H1 (cell line): Measurements from ENCODE around the gene HOTAIR. TPM values are rescaled to one million over a fixed set of nuclear protein-coding genes. Genes with fewer than 3 reads are reported as not detected.

Experiments used
- CTCF ChIA-PET: fragments of 300-600 bp; sonication (Branson Sonifier 250); formaldehyde crosslinking; loops from one replicate; lab custom pipeline; 2021; ENCODE audit not compliant: partially characterized antibody; lab: Charles Lee
- POLR2A ChIA-PET: fragments of 300-600 bp; sonication (Branson Sonifier 250); formaldehyde crosslinking; loops from one replicate; lab custom pipeline; 2021; ENCODE audit warnings: inconsistent platforms; ENCODE audit not compliant: partially characterized antibody; lab: Charles Lee
- DNase-seq, 2 experiments: peaks; one replicate each; pipeline versions ENCODE4 v3.0.0 to v3.0.0-alpha.2; 2010 to 2022; ENCODE audit warnings: low spot score in 2 of 2, low read depth in 1 of 2, mixed read lengths in 1 of 2
- FAIRE-seq: peaks from 2 replicates; lab custom pipeline; 2011; peaks lifted over from hg19 to GRCh38; lab: Jason Lieb, UNC
- H2AFZ ChIP-seq: 2 replicates; pipeline ENCODE4 v1.8.1; 2012; ENCODE audit warnings: low read length, inconsistent platforms
- H2AK5ac ChIP-seq: 2 replicates; pipeline ENCODE4 v1.6.1; 2013; ENCODE audit warnings: low read depth, low read length
- H2BK120ac ChIP-seq: replicated peaks from 2 replicates; pipeline ENCODE3; 2013; ENCODE audit warnings: low read depth, low read length, inconsistent platforms
- H2BK12ac ChIP-seq: 2 replicates; pipeline ENCODE4 v1.6.1; 2013; ENCODE audit warnings: low read depth, low read length
- H2BK15ac ChIP-seq: 2 replicates; pipeline ENCODE4 v1.6.1; 2013; ENCODE audit warnings: low read length
- H2BK20ac ChIP-seq: 2 replicates; pipeline ENCODE4 v1.6.1; 2013; ENCODE audit warnings: low read length
- H2BK5ac ChIP-seq: 2 replicates; pipeline ENCODE4 v1.6.1; 2013; ENCODE audit warnings: low read depth, low read length
- H3K14ac ChIP-seq: 2 replicates; pipeline ENCODE4 v1.6.1; 2013; ENCODE audit warnings: inconsistent platforms; ENCODE audit not compliant: insufficient read length
- H3K18ac ChIP-seq: 2 replicates; pipeline ENCODE4 v1.6.1; 2013; ENCODE audit warnings: low read length; ENCODE audit errors: extremely low read depth
- H3K23ac ChIP-seq: 2 replicates; pipeline ENCODE4 v1.6.1; 2013; ENCODE audit warnings: inconsistent platforms; ENCODE audit not compliant: insufficient read length
- H3K23me2 ChIP-seq: 2 replicates; pipeline ENCODE4 v1.6.1; 2013; ENCODE audit warnings: low read depth, low read length
- H3K27ac ChIP-seq: 2 replicates; pipeline ENCODE4 v1.6.1; 2011; ENCODE audit warnings: low read depth, low read length, inconsistent platforms
- H3K27me3 ChIP-seq, 4 experiments: replicated peaks in 1 of 4; 1 replicate in 1 of 4; 2 replicates in 3 of 4; pipeline versions ENCODE4 v1.6.1 to v1.8.1; 2011 to 2013; ENCODE audit warnings: low read length in 3 of 4, mild to moderate bottlenecking in 3 of 4, inconsistent platforms in 2 of 4, mixed read lengths in 2 of 4, moderate library complexity in 1 of 4; ENCODE audit not compliant: control insufficient read depth in 3 of 4, insufficient read depth in 3 of 4; ENCODE audit errors: extremely low read depth in 1 of 4
- H3K36me3 ChIP-seq, 4 experiments: 2 replicates each; pipeline versions ENCODE4 v1.6.1 to v1.8.1; 2011 to 2013; ENCODE audit warnings: mild to moderate bottlenecking in 4 of 4, low read length in 3 of 4, moderate library complexity in 2 of 4, control low read depth in 1 of 4, inconsistent platforms in 1 of 4; ENCODE audit not compliant: insufficient read depth in 4 of 4, control insufficient read depth in 2 of 4
- H3K4ac ChIP-seq: replicated peaks from 2 replicates; pipeline ENCODE3; 2013; ENCODE audit warnings: low read length, low read depth, mixed read lengths, inconsistent platforms; ENCODE audit not compliant: insufficient read length
- H3K4me1 ChIP-seq, 4 experiments: replicated peaks in 1 of 4; 1 replicate in 1 of 4; 2 replicates in 3 of 4; pipeline versions ENCODE4 v1.6.1 to v1.8.1; 2011 to 2013; ENCODE audit warnings: low read length in 3 of 4, inconsistent platforms in 2 of 4, mixed read lengths in 1 of 4; ENCODE audit not compliant: insufficient read depth in 4 of 4, control insufficient read depth in 3 of 4
- H3K4me2 ChIP-seq, 2 experiments: 2 replicates each; pipeline versions ENCODE4 v1.6.1 to v1.8.1; 2011 to 2013; ENCODE audit warnings: low read depth in 2 of 2, low read length in 2 of 2, control low read depth in 1 of 2, inconsistent platforms in 1 of 2, mild to moderate bottlenecking in 1 of 2; ENCODE audit not compliant: insufficient read depth in 1 of 2
- H3K4me3 ChIP-seq, 4 experiments: fragments of 200-600, 300-600 bp in 1 of 4; sonication (generic), shearing (Covaris generic), sonication (Bioruptor Twin) in 1 of 4; 2 replicates each; pipeline versions ENCODE4 v1.5.1 to v1.8.1; 2011 to 2016; ENCODE audit warnings: low read length in 4 of 4, low read depth in 3 of 4, control low read depth in 2 of 4, inconsistent platforms in 2 of 4, mild to moderate bottlenecking in 2 of 4, mixed read lengths in 1 of 4, moderate library complexity in 1 of 4; ENCODE audit not compliant: insufficient read depth in 2 of 4; ENCODE audit errors: extremely low read depth in 1 of 4
- H3K56ac ChIP-seq: replicated peaks from 2 replicates; pipeline ENCODE3; 2013; ENCODE audit warnings: low read depth, mild to moderate bottlenecking, mixed read lengths, low read length, inconsistent platforms; ENCODE audit not compliant: insufficient read length
- H3K79me1 ChIP-seq: 2 replicates; pipeline ENCODE4 v1.6.1; 2013; ENCODE audit warnings: low read depth, low read length, control low read depth
- H3K79me2 ChIP-seq, 2 experiments: 2 replicates each; pipeline versions ENCODE4 v1.6.1 to v1.8.1; 2012 to 2013; ENCODE audit warnings: low read length in 2 of 2, mild to moderate bottlenecking in 2 of 2, inconsistent platforms in 1 of 2; ENCODE audit not compliant: insufficient read depth in 2 of 2, control insufficient read depth in 1 of 2
- H3K9ac ChIP-seq, 4 experiments: replicated peaks in 1 of 4; 1 replicate in 1 of 4; 2 replicates in 3 of 4; pipeline versions ENCODE4 v1.6.1 to v1.8.1; 2011 to 2013; ENCODE audit warnings: low read depth in 3 of 4, low read length in 3 of 4, control low read depth in 2 of 4, mild to moderate bottlenecking in 2 of 4, moderate library complexity in 2 of 4, inconsistent platforms in 1 of 4; ENCODE audit errors: extremely low read depth in 1 of 4
- H3K9me3 ChIP-seq, 2 experiments: 2 replicates each; pipeline versions ENCODE4 v1.6.1 to v1.8.1; 2012 to 2013; ENCODE audit warnings: mild to moderate bottlenecking in 2 of 2, moderate library complexity in 2 of 2, control low read depth in 1 of 2, inconsistent platforms in 1 of 2, low read depth in 1 of 2, low read length in 1 of 2, mixed read lengths in 1 of 2; ENCODE audit not compliant: insufficient read depth in 2 of 2
- H4K20me1 ChIP-seq, 2 experiments: replicated peaks in 1 of 2; 2 replicates each; pipeline versions ENCODE3 to v1.8.1; 2011 to 2013; ENCODE audit warnings: inconsistent platforms in 2 of 2, low read length in 2 of 2, mild to moderate bottlenecking in 1 of 2; ENCODE audit not compliant: insufficient read depth in 2 of 2, control insufficient read depth in 1 of 2
- H4K5ac ChIP-seq: 2 replicates; pipeline ENCODE4 v1.6.1; 2013; ENCODE audit warnings: low read length, low read depth, mixed read lengths, inconsistent platforms; ENCODE audit not compliant: insufficient read length
- H4K8ac ChIP-seq: 2 replicates; pipeline ENCODE4 v1.8.0; 2013; ENCODE audit warnings: mild to moderate bottlenecking, moderate library complexity, low read length, inconsistent platforms; ENCODE audit not compliant: insufficient read depth; ENCODE audit errors: extremely low read depth
- H4K91ac ChIP-seq: replicated peaks from 2 replicates; pipeline ENCODE3; 2013; ENCODE audit warnings: low read length, mixed read lengths, inconsistent platforms; ENCODE audit not compliant: insufficient read length
- RNF2 ChIP-seq: fragments of 200-900, 300-1000 bp; sonication (generic); IDR thresholded peaks from 2 replicates; pipeline ENCODE4 v1.7.1; 2016; ENCODE audit warnings: borderline replicate concordance, low read depth, mild to moderate bottlenecking, antibody characterized with exemption, low read length; ENCODE audit not compliant: poor library complexity, severe bottlenecking; ENCODE audit errors: missing control alignments
- TAF1 ChIP-seq: IDR thresholded peaks from 2 replicates; pipeline ENCODE4 v1.6.1; 2011; ENCODE audit warnings: mild to moderate bottlenecking, low read depth, low read length
- WGBS, 2 experiments: shearing (Covaris generic) in 1 of 2; methylation state at CpG; one replicate each; pipeline versions ENCODE4 v1.1.6 to v1.1.7; 2013 to 2015; ENCODE audit warnings: low lambda C conversion rate in 2 of 2, mixed read lengths in 2 of 2, inconsistent platforms in 1 of 2, low coverage in 1 of 2, missing lambda C conversion rate in 1 of 2; ENCODE audit not compliant: insufficient replicate concordance in 2 of 2, insufficient coverage in 1 of 2, insufficient read length in 1 of 2; ENCODE audit errors: extremely low coverage in 1 of 2, missing lambda C conversion rate in 1 of 2; 5-methylcytosine and 5-hydroxymethylcytosine counted together
- polyA plus RNA-seq, 7 experiments: library from polyadenylated mRNA; depleted of rRNA in 3 of 7; stranded (reverse) in 5 of 7; unstranded in 2 of 7; fragments of >200 nt in 5 of 7; fragments of 200-250 nt in 2 of 7; gene quantifications; 1 replicate in 5 of 7; 2 replicates in 1 of 7; 4 replicates in 1 of 7; pipeline versions ENCODE4 v1.2.1 to v1.2.3, GENCODE V29; 2011 to 2013; ENCODE audit warnings: missing spikeins in 2 of 7, mixed read lengths in 2 of 7
- total RNA-seq: library from RNA; stranded (reverse); fragmentation: NEBNext Ultra II Directional; extraction: Animal tissue kit (Norgen Biotek cat#: 25700); gene quantifications from 2 replicates; pipeline ENCODE4 v1.2.1, GENCODE V29; 2021

The HOTAIR gene
- total and polyA plus RNA-seq, 2 of the 8 experiments (the other 6 are each of a cell fraction or from before 2014, with no cell fraction given), result not detected

- Histone ChIP-seq H2BK12ac (no peak overlapping the region), H2BK120ac (no peak overlapping the region), H3K27me3 (peaks cover 96 to 100% (median 98%) of the 10 kb centered on the region in 4 experiments), H3K9me3 (no peaks in the 10 kb centered on the region), H3K4ac (no peak overlapping the region), H2AFZ (no peak overlapping the region), H4K91ac (no peak overlapping the region), H2BK5ac (no peak overlapping the region), H3K4me3 (no peak overlapping the region), H4K5ac (no peak overlapping the region), H2AK5ac (no peak overlapping the region), H3K4me2 (no peak overlapping the region), H4K20me1 (peaks cover 0 to 40% of the 10 kb centered on the region in 2 experiments), H3K56ac (no peak overlapping the region), H3K27ac (no peak overlapping the region), H3K14ac (no peak overlapping the region), H3K23me2 (no peaks in the 10 kb centered on the region), H3K18ac (no peak overlapping the region), H3K79me2 (no peaks in the 10 kb centered on the region), H3K9ac (no peak overlapping the region), H3K79me1 (no peaks in the 10 kb centered on the region), H3K4me1 (peaks cover 0 to 4% (median 0%) of the 10 kb centered on the region in 4 experiments; a peak in 2 of 7 replicates), H2BK20ac (no peak overlapping the region), H3K23ac (no peak overlapping the region), H3K36me3 (no peaks in the 10 kb centered on the region), H2BK15ac (no peak overlapping the region), H4K8ac (no peak overlapping the region)
- ChIA-PET CTCF (interaction anchor here (0.9 to 11.3 kb wide), 11 partner anchors 9 to 207 kb away, joined by 3 to 172 read pairs (median 46); partner anchors contain the start of genes HOXC10, HOXC5, HOXC6 and SMUG1), POLR2A (interaction anchor here (1.0 to 1.2 kb wide), 2 partner anchors 8 to 17 kb away, joined by 3 to 8 read pairs; partner anchors contain the start of gene HOXC9)
- DNase-seq (no peak), FAIRE-seq (no peak)
- TF ChIP-seq TAF1 (no peak), RNF2 (peak; percentile 24)
- WGBS, 2 experiments, result 26% methylated on average over 2 of the region's 2 CpGs; no CpG with 5 or more reads in 1 of the 2 experiments
These were observed 33.5 kb upstream of the HOTAIR start for GRCh38 chr12:54008260-54008552.
